Osteoblast (primary cell): ENCODE results near the gene CDK10. TPM values are rescaled to one million over a fixed set of nuclear protein-coding genes. Genes with fewer than 3 reads are reported as not detected.

Experiments used
- DNase-seq: peaks from one replicate; pipeline ENCODE4 v3.0.0; 2011; ENCODE audit warnings: low spot score, mixed read lengths; ENCODE audit not compliant: insufficient read length; ENCODE audit errors: missing footprints
- H2AFZ ChIP-seq: 2 replicates; pipeline ENCODE4 v1.6.0; 2011; ENCODE audit warnings: mild to moderate bottlenecking, low read length
- H3K27ac ChIP-seq: 2 replicates; pipeline ENCODE4 v1.5.1; 2011; ENCODE audit warnings: mild to moderate bottlenecking, low read depth, low read length, moderate library complexity
- H3K27me3 ChIP-seq: 2 replicates; pipeline ENCODE4 v1.6.0; 2012; ENCODE audit warnings: mild to moderate bottlenecking, control low read depth, inconsistent platforms, low read length, moderate library complexity; ENCODE audit not compliant: insufficient read depth
- H3K36me3 ChIP-seq: 2 replicates; pipeline ENCODE4 v1.5.1; 2011; ENCODE audit warnings: mild to moderate bottlenecking, low read length, control low read depth, moderate library complexity; ENCODE audit not compliant: insufficient read depth
- H3K4me1 ChIP-seq: 2 replicates; pipeline ENCODE4 v1.5.1; 2011; ENCODE audit warnings: mild to moderate bottlenecking, low read length, control low read depth, moderate library complexity; ENCODE audit not compliant: insufficient read depth
- H3K4me2 ChIP-seq: 2 replicates; pipeline ENCODE4 v1.6.0; 2011; ENCODE audit warnings: mild to moderate bottlenecking, low read length; ENCODE audit not compliant: insufficient read depth
- H3K4me3 ChIP-seq: fragments of 200-600 bp; sonication (generic); 3 replicates; pipeline ENCODE4 v1.5.1; 2012; ENCODE audit warnings: mild to moderate bottlenecking, low read length, inconsistent platforms; ENCODE audit not compliant: insufficient read depth
- H3K79me2 ChIP-seq: 2 replicates; pipeline ENCODE4 v1.6.0; 2012; ENCODE audit warnings: mild to moderate bottlenecking, low read length, control low read depth, inconsistent platforms; ENCODE audit not compliant: insufficient read depth
- H3K9me3 ChIP-seq: 2 replicates; pipeline ENCODE4 v1.5.1; 2011; ENCODE audit warnings: low read depth, low read length, control low read depth
- H4K20me1 ChIP-seq: 2 replicates; pipeline ENCODE4 v1.6.0; 2012; ENCODE audit warnings: mild to moderate bottlenecking, low read length, control low read depth; ENCODE audit not compliant: insufficient read depth
- CTCF ChIP-seq: IDR thresholded peaks from 2 replicates; pipeline ENCODE4 v1.5.1; 2011; ENCODE audit warnings: mild to moderate bottlenecking, low read depth, low read length, moderate library complexity; ENCODE audit errors: extremely low read depth
- total RNA-seq: library from RNA; depleted of rRNA; stranded (reverse); fragments of >200 nt; gene quantifications from 2 replicates; pipeline ENCODE4 v1.2.3, GENCODE V29; 2012

CDK10 gene
- total RNA-seq, 1 donor = 37.6 TPM

- Histone ChIP-seq H3K4me3 (no peak overlapping the region), H3K4me1 (peaks cover 9% of the 10 kb centered on the region), H3K79me2 (peaks cover 26% of the 10 kb centered on the region), H3K36me3 (peaks cover 47% of the 10 kb centered on the region), H3K4me2 (no peak overlapping the region), H3K27me3 (no peaks in the 10 kb centered on the region), H2AFZ (no peak overlapping the region), H3K27ac (no peak overlapping the region), H3K9me3 (no peaks in the 10 kb centered on the region), H4K20me1 (peaks cover 16% of the 10 kb centered on the region)
- no peak for TF ChIP-seq CTCF
- DNase-seq = peak; percentile 65
Measured at GRCh38 chr16:89690392-89690901, 4.0 kb downstream of the CDK10 start.

GRCh38 chr16:89691231-89691985 lies 4.9 kb downstream of the CDK10 start:
- H2AFZ ChIP-seq = no peak overlapping the region
- H3K9me3 ChIP-seq = no peaks in the 10 kb centered on the region
- H3K36me3 ChIP-seq = peaks cover 47% of the 10 kb centered on the region
- H3K4me1 ChIP-seq = peaks cover 9% of the 10 kb centered on the region
- no peak overlapping the region for H3K4me3 ChIP-seq
- no peak overlapping the region for H3K27ac ChIP-seq
- H3K79me2 ChIP-seq = peaks cover 26% of the 10 kb centered on the region
- no peaks in the 10 kb centered on the region for H3K27me3 ChIP-seq
- no peak overlapping the region for H3K4me2 ChIP-seq
- peaks cover 16% of the 10 kb centered on the region for H4K20me1 ChIP-seq
- peak; percentile 25 for DNase-seq
- no peak for TF ChIP-seq CTCF

- Histone ChIP-seq H3K36me3 (peaks cover 47% of the 10 kb centered on the region), H3K4me2 (no peak overlapping the region)
Measured at GRCh38 chr16:89691986-89692569, 5.6 kb downstream of the CDK10 start.

More at GRCh38 chr16:89691986-89692569, 5.6 kb downstream of the CDK10 start:
- Histone ChIP-seq H4K20me1 (peaks cover 16% of the 10 kb centered on the region), H3K9me3 (no peaks in the 10 kb centered on the region), H2AFZ (no peak overlapping the region), H3K27me3 (no peaks in the 10 kb centered on the region), H3K4me1 (peaks cover 8% of the 10 kb centered on the region), H3K4me3 (no peak overlapping the region), H3K27ac (no peak overlapping the region), H3K79me2 (peaks cover 25% of the 10 kb centered on the region)
- no peak for TF ChIP-seq CTCF
- peak; percentile 69 for DNase-seq
